Neutrophil (primary cell): ENCODE data around the gene HPN.

Experiments used
- H3K27ac ChIP-seq: fragments of 200-600 bp; sonication (generic); 2 replicates; pipeline ENCODE4 v1.5.1; 2016; ENCODE audit warnings: mild to moderate bottlenecking, moderate library complexity
- H3K27me3 ChIP-seq: fragments of 200-600 bp; sonication (generic); 2 replicates; pipeline ENCODE4 v1.6.0; 2016; ENCODE audit warnings: mild to moderate bottlenecking
- H3K36me3 ChIP-seq: fragments of 200-600 bp; sonication (generic); 2 replicates; pipeline ENCODE4 v1.5.1; 2017
- H3K4me1 ChIP-seq, 2 experiments: fragments of 200-600 bp in 1 of 2; sonication (generic) in 1 of 2; 1 replicate in 1 of 2; 2 replicates in 1 of 2; pipeline versions ENCODE4 v1.5.1 to v1.6.1; 2013 to 2016; ENCODE audit warnings: low read depth in 1 of 2, low read length in 1 of 2, mild to moderate bottlenecking in 1 of 2, moderate library complexity in 1 of 2; ENCODE audit not compliant: control insufficient read depth in 1 of 2, insufficient read depth in 1 of 2
- H3K4me3 ChIP-seq, 2 experiments: fragments of 200-600 bp in 1 of 2; sonication (generic) in 1 of 2; 1 replicate in 1 of 2; 2 replicates in 1 of 2; pipeline ENCODE4 v1.5.1; 2013 to 2016; ENCODE audit warnings: low read depth in 1 of 2, low read length in 1 of 2, mild to moderate bottlenecking in 1 of 2, moderate library complexity in 1 of 2
- H3K9me3 ChIP-seq: fragments of 200-600 bp; sonication (generic); 2 replicates; pipeline ENCODE4 v1.5.1; 2016
- TF ChIP-seq, protein P1 (sequence below): fragments of 200-600 bp; sonication (generic); IDR thresholded peaks from 2 replicates; pipeline ENCODE4 v1.5.1; 2016; ENCODE audit warnings: antibody characterized with exemption

Gene HPN

DNA sequence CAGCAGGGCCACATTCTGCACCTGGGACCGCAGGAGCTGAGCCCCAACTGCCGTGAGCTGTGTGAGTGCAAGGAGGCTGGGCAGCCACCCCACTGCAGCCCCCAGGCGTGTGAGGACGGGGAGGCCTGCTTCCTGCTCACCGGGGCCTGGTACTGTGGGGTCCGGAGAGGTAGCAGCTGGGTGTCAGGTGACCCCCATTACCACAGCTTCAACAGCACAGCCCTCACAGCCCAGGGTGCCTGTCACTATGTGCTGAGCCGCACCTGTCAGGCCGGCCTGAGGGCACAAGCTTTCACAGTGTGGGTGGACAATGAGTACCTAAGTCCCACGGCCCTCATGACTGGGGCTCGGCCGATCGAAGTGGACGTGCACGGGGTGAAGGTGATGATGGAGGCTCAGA lies 38.3 kb downstream of the HPN start:
- H3K27ac ChIP-seq: no peak overlapping the region
- no peaks in the 10 kb centered on the region for H3K36me3 ChIP-seq
- H3K4me1 ChIP-seq: no peaks in the 10 kb centered on the region
- H3K27me3 ChIP-seq: no peaks in the 10 kb centered on the region
- no peaks in the 10 kb centered on the region for H3K9me3 ChIP-seq
- no peak overlapping the region for H3K4me3 ChIP-seq
- TF ChIP-seq, protein P1, sequence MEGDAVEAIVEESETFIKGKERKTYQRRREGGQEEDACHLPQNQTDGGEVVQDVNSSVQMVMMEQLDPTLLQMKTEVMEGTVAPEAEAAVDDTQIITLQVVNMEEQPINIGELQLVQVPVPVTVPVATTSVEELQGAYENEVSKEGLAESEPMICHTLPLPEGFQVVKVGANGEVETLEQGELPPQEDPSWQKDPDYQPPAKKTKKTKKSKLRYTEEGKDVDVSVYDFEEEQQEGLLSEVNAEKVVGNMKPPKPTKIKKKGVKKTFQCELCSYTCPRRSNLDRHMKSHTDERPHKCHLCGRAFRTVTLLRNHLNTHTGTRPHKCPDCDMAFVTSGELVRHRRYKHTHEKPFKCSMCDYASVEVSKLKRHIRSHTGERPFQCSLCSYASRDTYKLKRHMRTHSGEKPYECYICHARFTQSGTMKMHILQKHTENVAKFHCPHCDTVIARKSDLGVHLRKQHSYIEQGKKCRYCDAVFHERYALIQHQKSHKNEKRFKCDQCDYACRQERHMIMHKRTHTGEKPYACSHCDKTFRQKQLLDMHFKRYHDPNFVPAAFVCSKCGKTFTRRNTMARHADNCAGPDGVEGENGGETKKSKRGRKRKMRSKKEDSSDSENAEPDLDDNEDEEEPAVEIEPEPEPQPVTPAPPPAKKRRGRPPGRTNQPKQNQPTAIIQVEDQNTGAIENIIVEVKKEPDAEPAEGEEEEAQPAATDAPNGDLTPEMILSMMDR: no peak

DNA sequence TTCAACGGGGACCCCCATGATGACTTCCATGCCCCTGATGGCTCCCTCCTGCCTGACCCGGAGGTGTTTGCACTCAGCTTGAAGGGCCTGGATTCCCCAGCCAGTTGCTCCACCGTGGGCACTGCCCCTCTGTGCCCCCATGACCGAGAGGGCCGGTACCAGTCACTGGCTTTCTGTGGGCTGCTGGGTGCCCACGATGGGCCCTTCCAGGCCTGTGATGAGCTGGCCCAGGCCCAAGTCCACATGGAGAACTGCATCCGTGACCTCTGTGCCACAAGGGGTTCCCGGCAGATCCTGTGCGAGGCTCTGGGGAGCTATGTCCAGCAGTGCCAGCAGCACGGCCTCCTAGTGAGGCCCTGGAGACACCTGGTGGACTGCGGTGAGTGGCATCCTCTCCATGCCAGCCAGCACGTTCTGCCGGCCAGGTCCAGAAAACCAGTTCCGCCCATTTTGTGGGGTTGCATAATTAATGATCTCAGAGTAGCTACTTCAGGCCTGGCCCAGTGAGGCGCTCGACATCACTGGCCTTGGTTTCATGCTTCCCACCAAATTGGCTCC lies 39.2 kb downstream of the HPN start:
- Histone ChIP-seq H3K4me3 (no peak overlapping the region), H3K27ac (no peak overlapping the region), H3K4me1 (no peaks in the 10 kb centered on the region), H3K27me3 (no peaks in the 10 kb centered on the region), H3K9me3 (no peaks in the 10 kb centered on the region), H3K36me3 (no peaks in the 10 kb centered on the region)
- TF ChIP-seq, protein P1: no peak

DNA sequence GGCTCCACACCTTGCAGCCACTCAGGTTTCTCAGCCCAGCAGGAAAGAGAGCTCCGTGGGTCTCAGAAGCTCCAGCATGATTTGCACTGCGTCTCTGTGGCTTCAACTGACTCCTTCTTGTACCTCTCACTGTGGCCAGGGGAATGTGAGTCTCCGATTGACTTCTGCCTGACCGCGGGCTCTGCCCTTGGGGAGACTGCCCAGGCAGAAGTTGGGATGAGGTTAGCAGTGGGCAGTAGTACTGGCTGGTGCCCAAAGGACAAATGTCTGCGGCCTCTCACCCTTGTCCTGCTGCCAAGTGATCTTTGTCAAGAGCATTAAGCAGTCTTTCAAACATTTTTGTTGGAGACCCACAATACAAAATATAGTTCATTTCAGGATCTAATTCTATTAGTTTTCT lies 39.7 kb downstream of the HPN start:
- H3K4me1 ChIP-seq: no peaks in the 10 kb centered on the region
- no peak overlapping the region for H3K27ac ChIP-seq
- H3K9me3 ChIP-seq: no peaks in the 10 kb centered on the region
- no peaks in the 10 kb centered on the region for H3K36me3 ChIP-seq
- H3K27me3 ChIP-seq: no peaks in the 10 kb centered on the region
- H3K4me3 ChIP-seq: no peak overlapping the region
- TF ChIP-seq, protein P1: no peak

GRCh38 chr19:35083691-35084508 lies 42.4 kb downstream of the HPN start:
- H3K27me3 ChIP-seq: no peaks in the 10 kb centered on the region
- H3K4me3 ChIP-seq: no peak overlapping the region
- TF ChIP-seq, protein P1: no peak
- H3K4me1 ChIP-seq: no peaks in the 10 kb centered on the region
- no peak overlapping the region for H3K27ac ChIP-seq
- H3K36me3 ChIP-seq: no peaks in the 10 kb centered on the region
- H3K9me3 ChIP-seq: no peaks in the 10 kb centered on the region

GRCh38 chr19:35084509-35084762 lies 42.9 kb downstream of the HPN start:
- H3K9me3 ChIP-seq: no peaks in the 10 kb centered on the region
- no peaks in the 10 kb centered on the region for H3K36me3 ChIP-seq
- H3K4me1 ChIP-seq: no peaks in the 10 kb centered on the region
- no peak overlapping the region for H3K4me3 ChIP-seq
- H3K27me3 ChIP-seq: peaks cover 5% of the 10 kb centered on the region
- TF ChIP-seq, protein P1: no peak
- no peak overlapping the region for H3K27ac ChIP-seq
